ENCODE results near the gene NRCAM.

The NRCAM gene

GRCh38 chr7:108193594-108194498, 262.4 kb downstream of the NRCAM start:
- no peak for DNase-seq

GRCh38 chr7:108190891-108191290, 265.3 kb downstream of the NRCAM start:
- DNase-seq: no peak

- no peak for DNase-seq
Measured at GRCh38 chr7:108189733-108190388, 266.4 kb downstream of the NRCAM start.

GRCh38 chr7:108188724-108189123, 267.5 kb downstream of the NRCAM start:
- DNase-seq: no peak

- peak; percentile 25 for DNase-seq
Measured at GRCh38 chr7:108181073-108181985, 274.9 kb downstream of the NRCAM start.

DNA sequence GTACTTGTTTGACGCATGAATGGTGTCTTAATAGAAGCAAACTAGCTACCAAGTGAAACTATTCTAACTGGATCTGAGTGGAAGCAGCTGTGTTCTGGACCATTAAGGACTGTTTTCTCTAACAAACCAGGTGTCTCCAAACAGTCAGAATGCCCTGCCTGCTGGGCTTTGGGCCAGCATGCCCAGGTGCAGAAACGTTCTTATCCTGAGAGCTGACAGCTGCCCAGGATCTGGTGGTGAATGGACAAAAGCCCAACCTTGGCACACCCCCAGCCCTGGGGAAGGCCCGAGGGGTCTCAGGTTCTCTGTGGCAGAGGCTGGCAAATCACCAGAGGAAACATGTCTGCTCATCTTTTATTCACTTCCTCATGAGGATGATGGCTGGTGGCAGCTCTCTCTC, 277.8 kb downstream of the NRCAM start:
- DNase-seq: peak; percentile 95

- no peak for DNase-seq
Measured at GRCh38 chr7:108171164-108171563, 285.1 kb downstream of the NRCAM start.

DNA sequence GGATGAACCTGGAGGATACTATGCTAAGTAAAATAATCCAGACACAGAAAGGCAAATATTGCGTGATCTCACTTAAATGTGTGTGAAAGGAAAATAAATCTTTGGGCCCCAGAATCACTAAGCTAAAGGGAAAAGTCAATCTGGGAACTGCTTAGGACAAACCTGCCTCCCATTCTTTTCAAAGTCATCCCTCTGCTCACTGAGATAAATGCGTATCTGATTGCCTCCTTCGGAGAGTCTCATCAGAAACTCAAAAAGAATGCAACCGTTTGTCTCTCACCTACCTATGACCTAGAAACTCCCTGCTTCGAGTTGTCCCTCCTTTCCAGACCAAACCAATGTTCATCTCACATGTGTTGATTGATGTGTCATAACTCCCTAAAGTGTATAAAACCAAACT, 286.0 kb downstream of the NRCAM start:
- DNase-seq: no peak

DNA sequence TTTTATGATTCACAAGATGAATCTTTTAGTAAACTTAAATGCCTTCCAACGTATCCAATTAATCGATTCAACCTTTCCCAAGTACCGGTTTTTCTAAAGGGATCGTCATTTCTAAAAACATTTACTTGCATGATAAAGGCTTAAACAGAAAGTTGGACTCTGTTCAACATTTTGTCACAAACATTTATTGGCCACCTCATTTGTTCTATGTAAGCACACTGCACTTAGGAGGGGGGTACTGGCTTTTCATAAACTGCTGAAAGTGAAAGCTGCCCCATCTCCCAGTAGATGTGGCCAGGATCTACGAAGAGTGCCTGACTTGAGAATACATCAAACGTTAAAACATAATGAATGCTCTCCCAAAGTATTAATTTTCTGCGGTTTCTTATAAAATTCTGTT, 288.8 kb downstream of the NRCAM start:
- DNase-seq: no peak

DNA sequence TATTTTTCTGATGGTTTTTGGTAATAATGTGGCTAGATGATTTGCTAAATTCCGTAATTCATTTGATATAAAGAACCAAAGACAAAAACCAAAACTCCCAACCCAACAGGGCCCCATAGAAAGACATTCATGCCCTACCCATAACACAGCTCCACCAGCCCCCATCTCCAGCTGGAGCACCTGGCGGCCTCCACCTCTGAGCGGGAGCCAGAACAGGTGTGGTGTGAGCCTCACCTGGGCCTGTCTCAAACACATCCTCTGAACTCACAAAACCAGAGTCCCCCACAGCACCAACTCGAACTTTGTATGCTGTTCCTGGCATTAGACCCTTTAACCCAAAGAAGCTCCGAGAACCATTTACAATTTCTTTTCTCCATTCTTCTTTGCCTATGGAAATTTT, 289.5 kb downstream of the NRCAM start:
- DNase-seq: no peak

DNA sequence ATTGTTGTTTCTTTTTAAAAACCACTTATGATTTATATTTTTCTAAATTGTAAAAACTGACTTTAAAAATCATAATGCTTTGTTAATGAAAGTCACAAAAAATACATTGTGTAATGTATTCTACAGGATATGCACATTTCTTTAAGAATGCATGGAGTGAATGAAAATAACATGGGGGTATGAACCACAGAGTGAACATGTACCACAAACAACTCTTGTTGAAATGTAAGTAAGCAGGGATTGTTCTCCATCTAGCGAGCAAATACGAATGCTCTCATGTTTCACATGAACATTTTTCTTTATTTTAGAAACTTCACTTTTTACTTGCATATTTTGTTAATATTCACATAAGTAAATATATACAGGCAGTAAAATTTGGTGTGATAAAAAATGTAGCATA, 290.5 kb downstream of the NRCAM start:
- DNase-seq: no peak

GRCh38 chr7:108164946-108165345, 291.3 kb downstream of the NRCAM start:
- no peak for DNase-seq

DNA sequence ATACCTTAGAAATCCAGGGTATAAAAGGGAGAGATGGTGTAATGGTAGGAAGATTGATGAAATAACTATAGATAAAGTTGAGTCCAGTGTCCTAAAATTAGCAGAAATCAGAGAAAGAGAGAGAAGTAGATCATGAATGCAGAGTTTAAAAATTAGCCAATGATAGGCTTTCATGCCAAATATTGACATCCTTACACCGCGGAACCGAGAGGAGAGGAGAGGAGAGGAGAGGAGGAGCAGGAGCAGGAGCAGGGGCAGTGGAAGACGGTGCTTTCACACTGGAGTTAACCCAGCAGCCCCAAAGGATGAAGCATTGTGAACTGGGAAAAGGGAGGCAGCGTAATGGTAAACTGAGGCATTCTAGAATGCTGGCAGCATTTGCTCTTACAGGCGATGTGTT, 291.9 kb downstream of the NRCAM start:
- no peak for DNase-seq

GRCh38 chr7:108158776-108159175, 297.5 kb downstream of the NRCAM start:
- no peak for DNase-seq

- DNase-seq: no peak
Measured at GRCh38 chr7:108157606-108158335, 298.5 kb downstream of the NRCAM start.

GRCh38 chr7:108156897-108157605, 299.2 kb downstream of the NRCAM start:
- no peak for DNase-seq

DNA sequence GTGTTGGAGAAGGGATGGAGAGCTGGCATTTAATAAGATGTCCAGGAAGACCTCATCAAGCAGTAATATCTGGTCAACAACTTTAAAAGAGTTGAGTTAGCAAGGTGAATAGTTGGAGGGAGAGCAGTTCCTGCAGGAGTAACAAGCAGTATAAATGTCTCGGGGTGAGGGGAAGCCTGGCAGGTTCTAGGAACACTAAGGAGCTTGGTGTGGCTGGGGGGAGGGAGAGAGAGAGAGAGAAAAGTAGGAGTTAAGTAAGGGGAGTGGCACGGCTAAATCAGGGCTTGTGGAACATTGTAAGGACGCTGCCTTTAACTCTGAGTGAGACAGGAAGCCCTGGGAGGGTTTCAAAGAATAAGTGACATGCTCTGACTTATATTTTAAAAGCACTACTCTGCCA, 304.0 kb downstream of the NRCAM start:
- DNase-seq: no peak

- DNase-seq: no peak
Measured at GRCh38 chr7:108149908-108150307, 306.3 kb downstream of the NRCAM start.

DNA sequence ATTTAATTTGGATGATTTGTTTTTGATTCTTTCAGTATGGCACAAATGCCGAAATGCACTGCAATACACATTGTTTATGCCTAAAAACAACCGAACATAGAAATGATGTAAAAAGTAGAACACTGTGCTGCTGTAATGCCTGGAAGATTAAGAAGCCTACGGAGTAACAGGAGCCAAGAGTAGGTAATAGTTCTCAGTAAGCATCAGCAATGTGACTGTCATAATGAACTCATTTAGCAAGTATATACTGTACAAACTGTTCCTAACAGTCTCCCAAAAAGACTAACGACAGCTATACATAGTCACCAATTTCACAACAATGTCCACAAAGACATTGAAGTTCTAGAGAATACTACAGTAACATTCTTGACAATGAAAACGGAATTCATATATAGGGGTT, 307.1 kb downstream of the NRCAM start:
- no peak for DNase-seq

GRCh38 chr7:108147031-108147563, 309.1 kb downstream of the NRCAM start:
- peak; percentile 89 for DNase-seq

- DNase-seq: peak; percentile 72
Measured at GRCh38 chr7:108146070-108146842, 310.0 kb downstream of the NRCAM start.

Data from COR-L47 (cell line).